Measurements from ENCODE around the gene GTF2A1L.
A peak's percentile ranks its signal among the peaks of the same experiment; 100 is the strongest.
"Not testable (repeated sequence)": the region's sequence is repeated elsewhere in the genome, so short reads cannot be mapped to it uniquely, and the experiment has no call there.

The GTF2A1L gene

DNA sequence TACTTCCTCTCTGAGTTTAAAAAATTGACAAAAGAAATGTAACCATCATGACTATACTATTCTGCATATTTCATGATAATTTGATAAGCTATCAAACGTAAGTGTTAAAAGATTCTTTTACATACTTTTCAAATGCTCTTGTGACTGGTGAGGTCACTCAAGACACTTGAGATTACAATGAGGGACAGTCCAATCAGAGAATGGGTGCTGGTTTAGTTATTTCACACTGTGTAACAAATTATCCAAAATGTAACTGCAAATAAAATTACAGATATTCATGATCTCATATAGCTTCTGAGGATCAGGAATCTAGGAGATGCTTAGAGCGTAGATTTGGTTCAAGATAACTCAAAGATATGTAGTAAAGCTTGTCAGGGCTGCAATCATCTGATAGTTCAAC, 4.4 kb upstream of the GTF2A1L start:
- no peak for DNase-seq

DNA sequence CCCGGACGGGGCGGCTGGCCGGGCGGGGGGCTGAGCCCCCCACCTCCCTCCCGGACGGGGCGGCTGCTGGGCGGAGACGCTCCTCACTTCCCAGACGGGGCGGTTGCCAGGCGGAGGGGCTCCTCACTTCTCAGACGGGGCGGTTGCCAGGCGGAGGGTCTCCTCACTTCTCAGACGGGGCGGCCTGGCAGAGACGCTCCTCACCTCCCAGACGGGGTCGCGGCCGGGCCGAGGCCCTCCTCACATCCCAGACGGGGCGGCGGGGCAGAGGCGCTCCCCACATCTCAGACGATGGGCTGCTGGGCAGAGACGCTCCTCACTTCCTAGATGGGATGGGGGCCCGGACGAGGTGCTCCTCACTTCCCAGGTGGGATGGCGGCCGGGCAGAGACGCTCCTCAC, 3.1 kb upstream of the GTF2A1L start:
- not testable (repeated sequence) for DNase-seq

DNA sequence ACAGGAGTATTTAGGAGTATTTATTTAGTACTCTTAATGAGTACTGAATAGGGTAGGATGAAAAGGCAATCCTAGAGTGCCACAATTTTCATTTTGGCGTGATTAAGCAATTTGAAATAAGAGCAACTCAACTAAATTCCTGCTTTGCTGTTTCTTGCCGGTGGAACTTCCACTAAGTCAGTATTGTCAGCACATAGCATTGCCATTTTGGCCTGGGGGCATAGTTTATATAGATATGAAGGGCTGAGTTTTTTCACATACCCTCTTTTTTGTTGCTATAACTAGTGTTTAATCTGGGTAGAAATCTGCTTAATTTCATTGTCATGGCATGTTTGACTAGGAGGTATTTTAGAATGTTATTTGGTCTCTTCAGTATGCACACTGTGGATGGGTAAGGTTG, 1.9 kb downstream of the GTF2A1L start:
- no peak for DNase-seq

DNA sequence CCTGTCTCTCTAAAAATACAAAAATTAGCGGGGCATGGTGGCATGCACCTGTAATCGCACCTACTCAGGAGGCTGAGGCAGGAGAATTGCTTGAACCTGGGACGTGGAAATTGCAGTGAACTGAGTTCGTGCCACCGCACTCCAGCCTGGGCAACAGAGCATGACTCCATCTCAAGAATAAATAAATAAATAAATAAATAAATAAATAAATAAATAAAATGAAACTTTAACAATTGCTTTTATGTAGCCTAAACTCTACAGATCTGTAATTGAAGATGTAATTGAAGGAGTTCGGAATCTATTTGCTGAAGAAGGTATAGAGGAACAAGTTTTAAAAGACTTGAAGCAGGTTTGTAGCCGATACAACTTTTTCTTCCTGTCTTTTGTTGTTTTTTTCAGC, 2.9 kb downstream of the GTF2A1L start:
- no peak for DNase-seq

DNA sequence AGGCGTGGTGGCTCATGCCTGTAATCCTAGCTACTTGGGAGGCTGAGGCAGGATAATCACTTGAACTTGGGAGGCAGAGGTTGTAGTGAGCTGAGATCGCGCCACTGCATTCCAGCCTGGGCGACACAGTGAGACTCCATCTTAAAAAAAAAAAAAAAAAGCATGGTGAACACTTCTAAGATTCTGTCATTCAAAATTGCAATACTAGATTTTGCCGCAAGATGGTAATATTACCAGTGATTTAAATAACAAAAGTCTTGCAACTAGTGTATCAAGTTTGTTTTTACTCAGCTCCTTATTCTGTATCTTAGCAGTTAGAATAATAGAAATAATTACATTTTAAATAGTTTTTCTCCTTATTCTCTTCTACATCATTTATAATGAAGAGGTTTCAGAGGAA, 5.0 kb downstream of the GTF2A1L start:
- DNase-seq: not testable (repeated sequence)

DNA sequence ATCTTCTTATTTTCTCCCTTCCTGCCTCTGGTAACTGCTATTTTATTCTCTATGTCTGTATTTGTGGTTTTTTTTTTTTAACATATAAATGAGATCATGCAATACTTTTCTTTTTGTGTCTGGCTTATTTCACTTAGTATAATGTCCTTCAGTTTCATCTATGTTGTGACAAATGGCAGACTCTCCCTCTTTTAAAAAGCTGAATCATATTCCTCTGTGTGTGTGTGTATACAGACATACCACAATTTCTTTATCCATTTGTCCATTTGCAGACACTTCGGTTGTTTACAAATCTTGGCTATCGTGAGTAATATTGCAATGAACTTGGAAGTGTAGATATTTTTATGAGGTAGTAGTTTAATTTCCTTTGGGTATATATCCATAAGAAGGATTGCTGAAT, 7.0 kb downstream of the GTF2A1L start:
- no peak for DNase-seq

DNA sequence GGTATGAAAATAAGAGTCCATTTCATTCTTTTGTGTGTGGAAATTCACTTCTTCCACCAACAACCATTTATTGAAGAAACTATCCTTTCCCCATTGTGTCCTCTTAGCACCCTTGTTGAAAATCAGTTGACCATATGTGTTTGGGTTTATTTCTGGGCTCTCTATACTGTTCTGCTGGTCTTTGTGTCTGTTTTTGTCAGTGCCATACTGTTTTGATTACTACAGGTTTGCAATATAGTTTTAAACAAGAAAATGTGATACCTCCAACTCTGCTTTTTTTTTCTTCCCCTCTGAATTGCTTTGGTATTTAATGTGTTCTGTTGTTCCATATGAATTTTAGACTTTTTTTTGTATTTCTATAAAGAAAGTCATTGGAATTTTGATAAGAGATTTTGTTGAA, 8.4 kb downstream of the GTF2A1L start:
- no peak for DNase-seq

DNA sequence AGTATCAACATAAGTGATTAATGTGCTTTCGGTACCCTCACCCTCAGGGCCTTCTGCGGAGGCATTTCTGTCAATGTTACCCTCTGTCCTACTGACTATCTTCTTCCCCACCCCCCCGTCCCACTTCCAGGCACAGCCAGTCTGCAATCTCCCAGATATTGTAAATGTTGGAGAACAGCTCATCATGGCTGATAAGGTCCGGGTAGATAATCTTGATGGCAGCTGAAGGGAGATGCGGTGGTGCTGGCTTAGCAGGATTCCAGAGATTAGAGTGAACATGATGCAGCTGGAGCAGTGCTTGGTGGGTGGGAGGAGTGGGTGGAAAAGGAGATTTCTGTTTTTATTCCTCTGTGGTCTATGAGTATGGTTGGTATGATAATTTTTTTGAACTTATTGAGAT, 15.5 kb downstream of the GTF2A1L start:
- no peak for DNase-seq

DNA sequence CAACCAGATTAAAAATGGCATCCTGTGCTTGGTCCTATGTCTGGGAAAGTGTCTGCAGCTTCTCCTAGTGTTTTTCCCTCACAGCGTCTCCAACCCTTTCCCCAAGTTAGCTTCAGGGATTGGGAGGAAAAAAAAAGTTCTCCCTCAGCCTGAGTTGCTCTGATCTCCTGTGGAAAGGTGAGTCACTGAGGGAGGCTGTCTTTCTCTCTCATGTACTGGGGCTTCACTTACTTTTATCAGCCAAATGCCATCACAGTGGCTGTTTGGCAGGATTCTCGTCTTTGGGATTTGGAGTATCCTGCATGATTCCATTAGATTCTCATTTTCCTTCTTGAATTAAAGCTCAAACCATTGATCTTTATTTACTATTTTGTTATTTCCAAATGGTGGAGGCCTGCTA, 18.1 kb downstream of the GTF2A1L start:
- no peak for DNase-seq

DNA sequence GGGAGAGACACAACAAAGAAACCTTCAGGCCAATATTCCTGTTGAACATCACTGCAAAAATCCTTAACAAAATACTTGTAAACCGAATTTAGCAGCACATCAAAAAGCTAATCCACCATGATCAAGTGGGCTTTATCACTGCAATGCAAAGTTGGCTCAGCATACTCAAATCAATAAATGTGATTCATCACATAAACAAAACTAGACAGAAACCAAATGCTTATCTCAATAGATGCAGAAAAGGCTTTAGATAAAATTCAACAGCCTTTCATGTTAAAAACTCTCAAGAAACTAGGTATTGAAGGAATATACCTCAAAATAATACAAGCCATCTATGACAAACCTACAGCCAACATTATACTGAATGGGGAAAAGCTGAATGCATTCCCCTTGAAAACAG, 20.6 kb downstream of the GTF2A1L start:
- DNase-seq: no peak

DNA sequence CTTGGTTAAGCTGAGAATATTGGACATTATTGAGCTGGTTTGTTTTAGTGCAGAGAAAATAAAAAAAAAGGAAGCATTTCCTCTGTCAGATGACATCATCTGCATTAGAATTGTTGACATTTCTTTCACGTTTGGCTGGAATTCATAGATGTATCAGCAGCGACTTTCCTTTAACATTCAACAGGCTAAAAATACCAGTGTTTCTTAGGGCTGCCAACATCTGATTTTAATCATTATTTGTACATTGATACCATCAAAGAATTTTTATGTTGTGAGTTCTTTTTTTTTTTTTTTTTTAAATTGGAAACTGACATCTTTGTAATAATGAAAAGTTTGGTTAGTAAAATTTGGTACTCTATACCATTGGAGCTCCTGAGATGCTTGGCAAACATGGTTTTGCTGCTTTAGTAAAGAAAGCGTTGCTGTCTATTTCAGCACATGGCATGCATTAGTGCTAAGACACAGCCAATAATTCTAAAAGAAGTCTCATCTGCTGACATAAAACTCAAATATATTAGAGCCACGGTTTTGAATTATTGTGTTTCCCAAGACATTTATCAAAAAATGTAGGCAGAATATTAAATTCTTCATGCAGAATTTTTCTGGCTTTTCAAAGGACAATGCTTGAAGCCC, 33.6 kb downstream of the GTF2A1L start:
- DNase-seq: no peak

DNA sequence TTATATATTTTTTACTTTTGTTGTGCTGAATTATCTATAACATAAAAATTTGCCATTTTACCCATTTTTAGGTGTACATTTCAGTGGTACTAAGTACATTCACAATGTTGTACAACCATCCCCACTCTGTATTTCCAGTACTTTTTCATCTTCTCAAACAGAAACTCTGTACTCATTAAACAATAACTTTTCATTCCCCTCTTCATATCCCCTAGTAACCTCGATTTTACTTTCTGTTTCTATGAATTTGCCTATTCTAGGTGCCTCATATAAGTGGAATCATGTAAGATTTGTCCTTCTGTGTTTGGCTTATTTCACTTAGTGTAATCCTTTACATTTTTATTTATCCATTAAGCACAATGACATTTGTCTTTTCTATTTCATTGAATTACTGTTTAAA, 51.3 kb downstream of the GTF2A1L start:
- no peak for DNase-seq

DNA sequence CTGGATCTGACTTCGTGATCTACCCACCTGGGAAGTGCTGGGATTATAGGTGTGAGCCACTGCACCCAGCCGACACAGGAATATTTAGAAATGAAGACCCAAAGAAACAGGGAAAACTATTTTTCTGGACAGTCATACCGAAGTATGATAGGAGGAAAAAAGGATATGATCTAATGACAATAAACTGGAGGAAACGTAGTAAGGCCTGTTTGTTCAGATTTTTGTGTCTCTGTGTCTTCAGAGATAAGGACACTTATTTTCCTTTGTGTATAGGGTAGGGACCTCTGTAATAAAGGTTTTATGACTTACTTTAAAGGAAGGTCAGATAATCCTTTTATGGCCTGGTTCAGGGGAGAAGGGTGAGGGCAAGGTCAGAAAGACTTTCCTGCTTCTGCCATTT, 55.9 kb downstream of the GTF2A1L start:
- DNase-seq: no peak

DNA sequence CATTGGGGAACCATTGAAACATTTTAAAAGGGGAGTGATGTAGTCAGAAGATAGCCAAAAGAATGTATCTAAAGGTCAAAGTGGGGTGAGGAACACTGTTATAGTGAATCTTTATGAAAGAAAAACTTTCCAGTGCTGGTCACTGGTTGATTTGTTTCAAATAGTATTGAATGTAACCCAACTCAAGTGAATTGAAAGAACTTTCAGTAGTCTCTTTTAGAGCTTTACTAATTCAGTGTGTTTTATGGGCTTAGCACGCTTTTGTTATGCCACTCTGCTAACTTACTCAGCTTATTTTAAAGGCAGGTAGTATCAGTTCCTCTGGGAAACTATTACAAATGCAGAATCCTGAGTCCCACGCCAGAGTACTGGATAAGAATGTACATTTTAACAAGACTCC, 57.3 kb downstream of the GTF2A1L start:
- DNase-seq: no peak

DNA sequence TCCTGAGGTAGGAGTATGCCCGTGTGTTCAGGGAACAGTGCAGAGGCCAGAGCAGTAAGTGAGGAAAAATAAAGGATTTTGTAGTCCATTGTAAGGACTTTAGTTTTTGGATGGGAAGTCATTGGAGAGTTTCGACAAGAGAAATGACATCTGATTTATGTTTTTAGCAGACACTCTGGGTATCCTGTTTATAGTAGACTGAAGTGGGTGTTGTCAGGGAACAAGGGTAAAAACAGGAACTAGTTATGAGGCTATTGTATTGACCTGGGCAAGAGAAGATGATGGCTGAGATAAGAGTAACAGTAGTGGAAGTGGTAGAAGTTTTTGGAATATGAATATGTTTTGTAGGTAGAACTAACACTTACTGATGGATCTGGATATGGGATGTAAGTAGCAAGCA, 59.8 kb downstream of the GTF2A1L start:
- no peak for DNase-seq

DNA sequence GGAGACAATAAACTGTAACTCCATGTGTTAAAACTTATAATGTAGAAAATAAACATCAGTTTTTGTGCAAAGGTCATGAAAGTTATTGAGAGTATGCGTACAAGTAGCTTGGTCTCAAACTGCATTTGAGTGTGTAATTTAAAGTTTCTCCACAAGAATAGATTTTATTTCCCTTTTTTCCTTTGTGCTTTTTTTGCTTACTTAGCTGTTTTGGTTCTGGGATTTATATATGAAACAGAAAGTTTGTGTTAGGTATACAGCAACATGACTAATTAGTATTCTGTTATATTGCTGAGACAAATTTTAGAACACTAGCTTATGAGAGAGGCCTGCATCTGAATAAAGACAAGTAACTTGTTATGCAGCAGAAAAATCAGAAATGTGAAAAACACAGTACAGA, 67.5 kb downstream of the GTF2A1L start:
- DNase-seq: no peak

DNA sequence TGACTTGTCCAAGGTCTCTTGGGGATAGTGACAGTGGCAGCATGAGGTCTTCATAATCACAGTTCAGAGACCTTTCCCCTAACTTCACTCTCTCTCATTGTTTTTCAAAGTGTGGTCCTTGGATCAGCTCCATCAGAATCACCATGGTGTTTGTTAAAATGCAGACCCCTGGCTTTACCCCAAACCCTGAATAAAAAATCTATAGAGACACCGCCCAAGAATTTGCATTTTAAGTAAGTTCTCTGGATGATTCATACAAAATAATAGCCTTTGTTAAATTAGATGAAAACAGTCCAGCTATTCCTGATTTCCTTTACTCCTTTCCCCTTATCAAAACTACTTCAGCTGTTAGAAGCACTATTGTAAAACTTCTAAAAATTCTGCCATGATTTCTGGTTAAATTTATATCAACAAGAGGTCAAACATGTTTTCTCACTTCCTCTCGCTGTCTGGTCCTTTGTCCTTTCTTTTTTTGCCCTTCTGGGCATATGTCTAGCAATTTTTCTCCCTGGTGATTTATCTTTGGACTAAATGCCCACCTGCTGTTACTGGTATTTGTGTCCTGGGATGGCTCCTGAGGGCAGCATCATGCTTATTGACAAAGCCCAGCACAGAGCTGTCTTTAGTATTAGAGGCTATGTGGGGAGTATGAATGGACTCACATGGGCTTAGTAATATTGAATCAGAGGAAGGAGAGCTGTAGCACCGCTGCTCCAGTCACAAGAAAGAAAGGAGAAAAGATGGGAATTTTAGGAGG, 74.5 kb downstream of the GTF2A1L start:
- no peak for DNase-seq

DNA sequence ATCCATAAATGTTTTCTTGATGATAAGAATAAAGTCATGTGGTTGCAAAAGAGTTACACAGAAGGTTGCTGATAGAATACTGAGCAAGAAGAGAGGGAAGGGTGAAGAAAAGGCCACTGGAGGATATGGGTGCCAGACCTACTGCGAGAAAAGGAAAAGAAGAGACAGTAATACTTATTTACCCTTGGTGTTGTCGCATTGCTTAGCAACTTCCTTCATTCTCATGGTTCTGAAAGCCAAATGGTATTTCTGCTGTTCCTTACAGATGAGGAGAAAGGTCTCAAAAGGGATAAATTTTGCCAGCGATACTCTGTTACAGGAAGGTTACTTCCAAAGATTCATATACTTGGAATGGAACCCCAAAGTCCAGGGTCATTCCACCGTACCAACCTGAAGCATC, 75.4 kb downstream of the GTF2A1L start:
- DNase-seq: no peak

DNA sequence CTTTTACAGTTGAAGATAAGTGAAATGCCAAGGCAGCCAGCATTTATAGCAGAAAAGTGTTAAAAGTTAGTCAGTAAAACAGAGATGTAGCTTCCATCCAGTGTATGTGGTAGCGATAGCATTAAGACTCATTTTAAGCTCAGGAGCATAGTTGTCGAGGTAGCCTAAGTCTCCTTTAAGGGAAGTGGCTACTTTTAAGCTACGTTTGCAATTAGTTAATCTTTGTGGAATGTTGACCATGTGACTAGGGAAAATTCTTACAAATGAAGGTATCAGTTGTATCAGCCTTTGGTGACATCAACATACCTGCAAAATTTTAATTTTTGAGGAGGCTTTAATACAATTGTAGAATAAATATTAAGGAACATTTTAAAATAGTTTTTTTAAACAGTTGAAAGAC, 76.0 kb downstream of the GTF2A1L start:
- DNase-seq: no peak

DNA sequence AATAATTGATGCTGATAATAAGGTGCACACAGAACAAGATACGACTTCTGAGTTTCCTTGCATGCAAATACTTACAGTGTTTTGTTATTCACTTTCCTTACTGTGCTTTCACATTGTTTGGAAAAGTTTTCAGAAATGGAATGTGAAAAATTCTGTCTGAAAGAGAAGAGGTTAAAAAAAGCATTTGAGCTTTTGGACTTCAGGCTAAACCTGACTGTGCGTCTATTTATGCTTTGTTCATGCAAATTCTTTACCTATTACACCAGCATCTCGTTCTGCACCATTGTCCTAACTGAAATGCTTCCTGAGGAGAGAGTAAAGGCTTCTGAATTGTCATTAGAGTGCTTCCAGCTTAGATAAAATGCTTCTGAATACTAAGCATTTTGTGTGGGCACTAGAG, 76.5 kb downstream of the GTF2A1L start:
- no peak for DNase-seq

DNA sequence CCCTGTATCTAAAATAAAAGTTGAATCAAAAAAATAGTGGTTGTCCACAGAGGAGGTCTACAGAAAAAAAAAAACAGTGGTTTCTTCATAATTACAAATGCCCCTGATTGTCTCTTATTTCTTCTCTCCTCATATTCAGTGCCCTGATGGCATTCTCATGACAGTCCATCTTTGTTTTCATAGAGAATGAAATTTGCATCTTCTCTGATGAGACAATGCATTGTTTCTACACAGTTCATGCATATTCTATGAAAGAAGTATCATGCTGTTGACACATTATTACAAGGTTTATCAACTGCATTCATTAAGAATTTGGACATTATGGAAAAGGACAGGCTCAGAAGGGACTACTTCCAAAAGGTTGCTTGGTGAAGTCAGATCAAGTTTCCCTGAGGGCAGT, 78.3 kb downstream of the GTF2A1L start:
- DNase-seq: no peak

DNA sequence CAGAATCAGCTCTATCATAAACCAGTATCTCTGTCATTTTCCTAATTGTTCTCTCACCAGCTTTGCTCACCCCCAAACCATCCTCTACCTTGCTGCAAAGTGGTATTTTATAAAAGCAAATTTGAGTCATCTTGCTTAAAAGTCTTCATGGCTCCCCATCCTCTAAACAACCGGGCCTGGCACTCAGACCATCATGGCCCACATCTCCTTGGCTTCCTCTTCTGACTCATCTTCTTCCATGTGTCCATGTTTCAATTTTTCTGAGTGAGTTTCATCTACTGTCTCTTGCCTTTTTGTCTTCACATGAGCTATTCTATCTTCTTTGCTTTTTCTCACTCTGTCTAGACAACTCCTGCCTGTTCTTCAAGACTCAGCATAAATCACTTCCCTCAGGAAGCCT, 79.2 kb downstream of the GTF2A1L start:
- DNase-seq: no peak

DNA sequence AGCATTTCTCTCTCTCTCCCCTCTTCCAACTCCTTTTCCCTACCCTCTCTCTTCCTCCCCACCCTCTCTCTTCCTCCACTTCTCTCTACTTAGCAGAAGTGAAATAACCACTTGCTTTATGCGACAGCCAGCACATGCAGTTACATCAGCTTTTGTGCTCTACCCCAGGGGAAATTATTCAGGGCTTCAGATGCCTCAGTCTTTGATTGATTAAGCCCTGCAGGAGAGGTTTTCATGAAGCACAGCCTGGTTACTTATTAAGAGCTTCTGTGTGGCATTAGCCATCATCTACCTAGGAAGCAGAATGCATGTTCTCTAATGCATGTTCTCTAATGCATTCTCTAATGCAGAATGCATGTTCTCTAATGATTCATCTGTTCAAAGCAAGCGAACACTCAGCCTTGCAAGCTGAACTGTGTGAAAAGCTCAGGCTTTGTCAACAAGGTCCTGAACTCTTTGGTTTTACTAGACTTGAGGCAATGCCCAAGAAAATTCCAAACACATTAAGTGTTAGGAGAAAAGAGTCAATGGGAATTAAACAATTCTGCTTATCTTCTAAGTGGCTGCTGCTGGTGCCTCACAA, 81.8 kb downstream of the GTF2A1L start:
- DNase-seq: no peak

DNA sequence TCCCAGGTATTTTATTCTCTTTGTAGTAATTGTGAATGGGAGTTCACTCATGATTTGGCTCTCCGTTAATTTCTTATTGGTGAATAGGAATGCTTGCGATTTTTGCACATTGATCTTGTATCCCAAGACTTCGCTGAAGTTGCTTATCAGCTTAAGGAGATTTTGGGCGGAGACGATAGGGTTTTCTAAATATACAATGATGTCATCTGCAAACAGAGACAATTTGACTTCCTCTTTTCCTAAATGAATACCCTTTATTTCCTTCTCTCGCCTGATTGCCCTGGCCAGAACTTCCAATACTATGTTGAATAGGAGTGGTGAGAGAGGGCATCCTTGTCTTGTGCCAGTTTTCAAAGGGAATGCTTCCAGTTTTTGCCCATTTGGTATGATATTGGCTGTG, 86.0 kb downstream of the GTF2A1L start:
- not testable (repeated sequence) for DNase-seq

DNA sequence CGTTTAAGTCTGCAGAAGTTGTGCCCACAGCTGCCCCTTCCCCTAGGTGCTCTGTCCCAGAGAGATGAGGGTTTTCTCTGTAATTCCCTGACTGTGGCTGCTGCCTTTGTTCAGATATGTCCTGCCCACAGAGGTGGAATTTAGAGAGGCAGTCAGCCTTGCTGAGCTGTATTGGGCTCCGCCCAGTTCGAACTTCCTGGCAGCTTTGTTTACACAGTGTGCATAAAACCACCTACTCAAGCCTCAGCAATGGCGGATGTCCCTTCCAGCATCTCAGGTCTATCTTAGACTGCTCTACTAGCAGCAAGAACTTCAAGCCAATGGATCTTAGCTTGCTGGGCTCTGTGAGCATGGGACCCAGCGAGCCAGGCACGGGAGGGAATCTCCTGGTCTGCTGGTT, 89.8 kb downstream of the GTF2A1L start:
- peak; percentile 7 for DNase-seq
